Ectodermal cell (in vitro differentiated cells): ENCODE measurements around the gene ARHGAP18.

Experiments
- H3K27ac ChIP-seq: 2 replicates; pipeline ENCODE4 v1.7.0; 2013; ENCODE audit warnings: mild to moderate bottlenecking, low read depth, low read length; ENCODE audit not compliant: insufficient read depth, poor library complexity, severe bottlenecking
- H3K27me3 ChIP-seq: 2 replicates; pipeline ENCODE4 v1.7.0; 2013; ENCODE audit warnings: mild to moderate bottlenecking, low read length; ENCODE audit not compliant: insufficient read depth, control insufficient read depth, poor library complexity, severe bottlenecking
- H3K36me3 ChIP-seq: one replicate; pipeline ENCODE4 v1.7.0; 2013; ENCODE audit warnings: low read length; ENCODE audit not compliant: control insufficient read depth, insufficient read depth
- H3K4me1 ChIP-seq: one replicate; pipeline ENCODE4 v1.7.0; 2013; ENCODE audit warnings: low read length; ENCODE audit not compliant: control insufficient read depth, insufficient read depth
- H3K4me3 ChIP-seq: 2 replicates; pipeline ENCODE4 v1.7.0; 2013; ENCODE audit warnings: low read depth, low read length, control low read depth; ENCODE audit not compliant: insufficient read depth
- H3K9me3 ChIP-seq: 2 replicates; pipeline ENCODE4 v1.7.0; 2013; ENCODE audit warnings: mild to moderate bottlenecking, low read length, moderate library complexity; ENCODE audit not compliant: control insufficient read depth
- WGBS, 2 experiments: methylation state at CpG; one replicate each; pipeline ENCODE4 v1.1.7; 2013; ENCODE audit warnings: missing lambda C conversion rate in 2 of 2; 5-methylcytosine and 5-hydroxymethylcytosine counted together

The ARHGAP18 gene

GRCh38 chr6:129660346-129660676 lies 49.7 kb downstream of the ARHGAP18 start:
- Histone ChIP-seq H3K36me3 (no peaks in the 10 kb centered on the region), H3K9me3 (no peaks in the 10 kb centered on the region), H3K27me3 (no peaks in the 10 kb centered on the region), H3K4me1 (no peaks in the 10 kb centered on the region), H3K4me3 (no peak overlapping the region), H3K27ac (no peak overlapping the region)
- 85 to 97% methylated on average over 2 of the region's 2 CpGs for WGBS, 2 experiments

- no peak overlapping the region for H3K4me3 ChIP-seq
- WGBS, 2 experiments, result 90% methylated on average over 14 of the region's 14 CpGs
- no peaks in the 10 kb centered on the region for H3K36me3 ChIP-seq
- H3K27ac ChIP-seq, result no peak overlapping the region
- H3K4me1 ChIP-seq, result no peaks in the 10 kb centered on the region
- no peaks in the 10 kb centered on the region for H3K9me3 ChIP-seq
- H3K27me3 ChIP-seq, result no peaks in the 10 kb centered on the region
Measured at GRCh38 chr6:129659590-129660345, 50.2 kb downstream of the ARHGAP18 start.

GRCh38 chr6:129659167-129659566 lies 50.8 kb downstream of the ARHGAP18 start:
- Histone ChIP-seq H3K9me3 (no peaks in the 10 kb centered on the region), H3K4me1 (no peaks in the 10 kb centered on the region), H3K4me3 (no peak overlapping the region), H3K27me3 (no peaks in the 10 kb centered on the region), H3K27ac (no peak overlapping the region), H3K36me3 (no peaks in the 10 kb centered on the region)
- 95 to 97% methylated on average over 3 of the region's 3 CpGs for WGBS, 2 experiments

- Histone ChIP-seq H3K4me1 (no peaks in the 10 kb centered on the region), H3K27me3 (no peaks in the 10 kb centered on the region), H3K9me3 (no peaks in the 10 kb centered on the region), H3K27ac (no peak overlapping the region), H3K4me3 (no peak overlapping the region), H3K36me3 (no peaks in the 10 kb centered on the region)
- WGBS, 2 experiments, result 95 to 97% methylated on average over 3 of the region's 3 CpGs
Measured at GRCh38 chr6:129657483-129657882, 52.5 kb downstream of the ARHGAP18 start.

GRCh38 chr6:129655334-129655733 lies 54.6 kb downstream of the ARHGAP18 start:
- Histone ChIP-seq H3K27me3 (no peaks in the 10 kb centered on the region), H3K4me3 (no peak overlapping the region), H3K9me3 (no peaks in the 10 kb centered on the region), H3K4me1 (no peaks in the 10 kb centered on the region), H3K27ac (no peak overlapping the region), H3K36me3 (no peaks in the 10 kb centered on the region)
- 100% methylated on average over 1 of the region's 1 CpG; no CpG with 5 or more reads in 1 of the 2 experiments for WGBS, 2 experiments

- WGBS, 2 experiments, result 79 to 96% methylated on average over 2 of the region's 2 CpGs
- H3K36me3 ChIP-seq, result no peaks in the 10 kb centered on the region
Measured at GRCh38 chr6:129653746-129654145, 56.2 kb downstream of the ARHGAP18 start.

GRCh38 chr6:129653229-129653628 lies 56.7 kb downstream of the ARHGAP18 start:
- Histone ChIP-seq H3K36me3 (no peaks in the 10 kb centered on the region), H3K4me1 (no peaks in the 10 kb centered on the region), H3K27ac (no peak overlapping the region), H3K27me3 (no peaks in the 10 kb centered on the region), H3K9me3 (no peaks in the 10 kb centered on the region), H3K4me3 (no peak overlapping the region)
- WGBS, 2 experiments, result 93% methylated on average over 2 of the region's 2 CpGs; no CpG with 5 or more reads in 1 of the 2 experiments

More at GRCh38 chr6:129653746-129654145, 56.2 kb downstream of the ARHGAP18 start:
- Histone ChIP-seq H3K4me1 (no peaks in the 10 kb centered on the region), H3K4me3 (no peak overlapping the region), H3K27ac (no peak overlapping the region), H3K9me3 (no peaks in the 10 kb centered on the region), H3K27me3 (no peaks in the 10 kb centered on the region)

GRCh38 chr6:129651291-129651691 lies 58.7 kb downstream of the ARHGAP18 start:
- Histone ChIP-seq H3K36me3 (no peaks in the 10 kb centered on the region), H3K4me1 (no peaks in the 10 kb centered on the region), H3K27me3 (no peaks in the 10 kb centered on the region), H3K4me3 (no peak overlapping the region), H3K9me3 (no peaks in the 10 kb centered on the region), H3K27ac (no peak overlapping the region)
- WGBS, 2 experiments, result 82 to 98% methylated on average over 2 of the region's 2 CpGs

GRCh38 chr6:129648819-129649491 lies 61.0 kb downstream of the ARHGAP18 start:
- H3K36me3 ChIP-seq, result no peaks in the 10 kb centered on the region
- H3K27me3 ChIP-seq, result no peaks in the 10 kb centered on the region
- H3K27ac ChIP-seq, result no peak overlapping the region
- no peaks in the 10 kb centered on the region for H3K9me3 ChIP-seq
- 88 to 94% methylated on average over 14 to 15 of the region's 15 CpGs for WGBS, 2 experiments
- H3K4me3 ChIP-seq, result no peak overlapping the region
- no peaks in the 10 kb centered on the region for H3K4me1 ChIP-seq

- 92 to 93% methylated on average over 2 of the region's 2 CpGs for WGBS, 2 experiments
- no peaks in the 10 kb centered on the region for H3K9me3 ChIP-seq
- H3K4me3 ChIP-seq, result no peak overlapping the region
- H3K27ac ChIP-seq, result no peak overlapping the region
- no peaks in the 10 kb centered on the region for H3K4me1 ChIP-seq
- no peaks in the 10 kb centered on the region for H3K36me3 ChIP-seq
- no peaks in the 10 kb centered on the region for H3K27me3 ChIP-seq
Measured at GRCh38 chr6:129647044-129647443, 62.9 kb downstream of the ARHGAP18 start.
